SK-N-SH (cell line): ENCODE measurements around the gene MAD1L1. TPM values are rescaled to one million over a fixed set of nuclear protein-coding genes. Genes with fewer than 3 reads are reported as not detected.

Experiments
- CTCF ChIA-PET: fragments of 300-600, 350-600 bp; formaldehyde crosslinking; extraction: SDS; loops from one replicate; lab custom pipeline; 2021; lab: Yijun Ruan, JAX
- POLR2A ChIA-PET: fragments of 350-600 bp; sonication (Branson Sonifier 250); formaldehyde crosslinking; extraction: SDS; loops from one replicate; lab custom pipeline; 2020; ENCODE audit warnings: antibody characterized with exemption, inconsistent platforms; lab: Yijun Ruan, JAX
- DNase-seq: peaks from one replicate; pipeline ENCODE4 v3.0.0; 2012
- H2AFZ ChIP-seq: fragments of 200-600 bp; sonication (generic); 2 replicates; pipeline ENCODE4 v1.8.1; 2016; ENCODE audit warnings: antibody characterized with exemption, mild to moderate bottlenecking, low read depth
- H3F3A ChIP-seq: fragments of 200-600 bp; sonication (generic); replicated peaks from 2 replicates; pipeline ENCODE3; 2016; ENCODE audit warnings: antibody characterized with exemption, mild to moderate bottlenecking; ENCODE audit not compliant: insufficient read depth
- H3K27ac ChIP-seq, 2 experiments: fragments of 200-500 bp in 1 of 2; fragments of 200-600 bp in 1 of 2; sonication (Bioruptor generic) in 1 of 2; sonication (generic), shearing (Covaris generic) in 1 of 2; 2 replicates each; pipeline versions ENCODE4 v1.5.1 to v1.6.1; 2014 to 2016; ENCODE audit warnings: low read depth in 2 of 2, inconsistent platforms in 1 of 2, low read length in 1 of 2, mild to moderate bottlenecking in 1 of 2, mixed read lengths in 1 of 2
- H3K27me3 ChIP-seq: fragments of 200-600 bp; sonication (generic), shearing (Covaris generic); 2 replicates; pipeline ENCODE4 v1.6.1; 2016; ENCODE audit warnings: mixed run types; ENCODE audit not compliant: insufficient read depth
- H3K36me3 ChIP-seq, 2 experiments: fragments of 200-500 bp in 1 of 2; fragments of 200-600 bp in 1 of 2; sonication (Bioruptor generic) in 1 of 2; sonication (generic) in 1 of 2; replicated peaks in 1 of 2; 2 replicates each; pipeline versions ENCODE3 to v1.5.1; 2014 to 2016; ENCODE audit warnings: low read length in 1 of 2, mild to moderate bottlenecking in 1 of 2; ENCODE audit not compliant: insufficient read depth in 2 of 2, control insufficient read depth in 1 of 2
- H3K4me1 ChIP-seq, 2 experiments: fragments of 200-500 bp in 1 of 2; fragments of 200-600 bp in 1 of 2; sonication (Bioruptor generic) in 1 of 2; sonication (generic), shearing (Covaris generic) in 1 of 2; 2 replicates each; pipeline versions ENCODE4 v1.5.1 to v1.6.1; 2014 to 2016; ENCODE audit warnings: low read depth in 1 of 2, low read length in 1 of 2, mixed run types in 1 of 2; ENCODE audit not compliant: insufficient read depth in 2 of 2, control insufficient read depth in 1 of 2
- H3K4me2 ChIP-seq: fragments of 200-600 bp; sonication (generic), shearing (Covaris generic); 2 replicates; pipeline ENCODE4 v1.6.1; 2017; ENCODE audit warnings: mixed run types
- H3K4me3 ChIP-seq, 2 experiments: fragments of 200-500 bp in 1 of 2; fragments of 200-600 bp in 1 of 2; sonication (Bioruptor generic) in 1 of 2; sonication (generic), shearing (Covaris generic) in 1 of 2; 2 replicates each; pipeline versions ENCODE4 v1.5.1 to v1.8.1; 2014 to 2016; ENCODE audit warnings: low read depth in 2 of 2, inconsistent platforms in 1 of 2, low read length in 1 of 2, mild to moderate bottlenecking in 1 of 2, mixed read lengths in 1 of 2, moderate library complexity in 1 of 2
- H3K79me2 ChIP-seq: fragments of 200-600 bp; sonication (generic); 2 replicates; pipeline ENCODE4 v1.8.1; 2017; ENCODE audit warnings: mild to moderate bottlenecking; ENCODE audit not compliant: insufficient read depth
- H3K9ac ChIP-seq: fragments of 200-600 bp; sonication (generic); 2 replicates; pipeline ENCODE4 v1.6.1; 2017; ENCODE audit warnings: mixed run types
- H3K9me2 ChIP-seq: fragments of 200-600 bp; sonication (generic); 2 replicates; pipeline ENCODE4 v1.6.1; 2017; ENCODE audit warnings: mixed run types
- H3K9me3 ChIP-seq: fragments of 200-600 bp; sonication (generic); 2 replicates; pipeline ENCODE4 v1.6.1; 2017; ENCODE audit warnings: mixed run types, mild to moderate bottlenecking, moderate library complexity
- H4K20me1 ChIP-seq: fragments of 200-600 bp; sonication (generic); 2 replicates; pipeline ENCODE4 v1.6.1; 2017; ENCODE audit warnings: mild to moderate bottlenecking, mixed run types; ENCODE audit not compliant: insufficient read depth
- CHD2 ChIP-seq: fragments of 150-350 bp; IDR thresholded peaks from 2 replicates; pipeline ENCODE4 v1.6.1; 2018; ENCODE audit warnings: low read length; ENCODE audit not compliant: partially characterized antibody
- ELF1 ChIP-seq: IDR thresholded peaks from 2 replicates; pipeline ENCODE4 v1.4.0; 2012
- EP300 ChIP-seq, 2 experiments: IDR thresholded peaks; 2 replicates each; pipeline versions ENCODE4 v1.4.0 to v1.6.1; 2012; ENCODE audit warnings: borderline replicate concordance in 1 of 2, low read depth in 1 of 2, low read length in 1 of 2
- FOXJ3 ChIP-seq: sonication (generic); formaldehyde crosslinking; IDR thresholded peaks from 2 replicates; pipeline ENCODE4 v1.5.1; 2020; ENCODE audit warnings: mild to moderate bottlenecking, missing genetic modification reagents
- FOXM1 ChIP-seq: IDR thresholded peaks from 2 replicates; pipeline ENCODE4 v1.4.0; 2012; ENCODE audit warnings: low read depth, mild to moderate bottlenecking
- GABPA ChIP-seq: IDR thresholded peaks from 2 replicates; pipeline ENCODE4 v1.4.0; 2012; ENCODE audit warnings: low read depth, mild to moderate bottlenecking
- JUND ChIP-seq: IDR thresholded peaks from 2 replicates; pipeline ENCODE4 v1.4.0; 2012
- MXI1 ChIP-seq: IDR thresholded peaks from 2 replicates; pipeline ENCODE4 v1.6.1; 2012; ENCODE audit warnings: mild to moderate bottlenecking, low read depth, low read length, improper control_type of control experiment
- NFIC ChIP-seq: IDR thresholded peaks from 2 replicates; pipeline ENCODE4 v1.4.0; 2012; ENCODE audit warnings: borderline replicate concordance
- NRF1 ChIP-seq: IDR thresholded peaks from 2 replicates; pipeline ENCODE4 v1.6.1; 2012; ENCODE audit warnings: low read depth, mild to moderate bottlenecking, low read length
- POLR2AphosphoS5 ChIP-seq: IDR thresholded peaks from 2 replicates; pipeline ENCODE4 v1.6.1; 2012; ENCODE audit warnings: low read depth, low read length
- RAD21 ChIP-seq: IDR thresholded peaks from 2 replicates; pipeline ENCODE4 v1.6.1; 2012; ENCODE audit warnings: mild to moderate bottlenecking, low read length
- SMC3 ChIP-seq: IDR thresholded peaks from 2 replicates; pipeline ENCODE4 v1.6.1; 2012; ENCODE audit warnings: low read depth, low read length, improper control_type of control experiment
- TAF1 ChIP-seq: IDR thresholded peaks from 2 replicates; pipeline ENCODE4 v1.6.1; 2012; ENCODE audit warnings: low read depth, mild to moderate bottlenecking, low read length, moderate library complexity, borderline replicate concordance
- YY1 ChIP-seq: IDR thresholded peaks from 2 replicates; pipeline ENCODE4 v1.4.0; 2012; ENCODE audit warnings: low read depth, mild to moderate bottlenecking
- WGBS: methylation state at CpG from one replicate; pipeline ENCODE4 v1.1.6; 2017; ENCODE audit warnings: low lambda C conversion rate; 5-methylcytosine and 5-hydroxymethylcytosine counted together
- polyA plus RNA-seq, 3 experiments: library from polyadenylated mRNA; depleted of rRNA; stranded (reverse); fragments of >200 nt; gene quantifications; 2 replicates each; pipeline ENCODE4 v1.2.3, GENCODE V29; 2012
- TF ChIP-seq, protein P1 (sequence below): IDR thresholded peaks from 2 replicates; pipeline ENCODE4 v1.6.1; 2012; ENCODE audit warnings: mild to moderate bottlenecking, low read depth, low read length, moderate library complexity
- TF ChIP-seq, protein P2 (sequence below): fragments of 150-350 bp; IDR thresholded peaks from 2 replicates; pipeline ENCODE4 v1.6.1; 2017; ENCODE audit warnings: antibody characterized with exemption, low read length, low read depth, borderline replicate concordance
- TF ChIP-seq, protein P3 (sequence below): IDR thresholded peaks from 2 replicates; pipeline ENCODE4; 2012
- TF ChIP-seq, protein P4 (sequence below): IDR thresholded peaks from 2 replicates; pipeline ENCODE4 v1.4.0; 2012; ENCODE audit warnings: low read depth, borderline replicate concordance

Gene MAD1L1
- polyA plus RNA-seq, 1 of the 3 experiments (the other 2 are of a cell fraction): 46.2 TPM

DNA sequence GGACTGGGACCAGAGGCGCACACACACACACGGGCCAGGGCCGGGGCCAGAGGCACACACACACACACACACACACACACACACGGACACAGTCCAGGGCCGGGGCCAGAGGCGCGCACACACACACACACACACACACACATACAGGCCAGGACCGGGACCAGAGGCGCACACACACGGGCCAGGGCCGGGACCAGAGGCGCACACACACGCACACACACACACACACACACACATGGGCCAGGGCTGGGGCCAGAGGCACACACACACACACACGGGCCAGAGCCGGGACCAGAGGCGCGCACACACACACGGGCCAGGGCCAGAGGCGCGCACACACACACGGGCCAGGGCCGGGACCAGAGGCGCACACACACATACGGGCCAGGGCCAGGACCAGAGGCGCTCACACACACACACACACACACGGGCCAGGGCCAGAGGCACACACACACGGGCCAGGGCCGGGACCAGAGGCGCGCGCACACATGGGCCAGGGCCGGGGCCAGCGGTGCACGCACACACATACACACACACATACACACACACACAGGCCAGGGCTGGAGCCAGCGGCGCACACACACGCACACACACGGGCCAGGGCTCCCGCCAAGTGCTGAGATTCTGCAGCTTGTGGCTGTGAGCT, 293.8 kb downstream of the MAD1L1 start:
- no peaks in the 10 kb centered on the region for H3K36me3 ChIP-seq
- no peak overlapping the region for H3K9ac ChIP-seq
- no peak overlapping the region for H3K4me2 ChIP-seq
- POLR2A ChIA-PET: no interaction called here
- TF ChIP-seq NRF1 (no peak), RAD21 (no peak), ELF1 (no peak), EP300 (IDR thresholded peaks at IDR 0.05; ENCODE audit: borderline replicate concordance in 1 of 2, low read depth in 1 of 2, low read length in 1 of 2) (no peak), TAF1 (no peak), NFIC (no peak), POLR2AphosphoS5 (no peak), MXI1 (no peak), CHD2 (no peak)
- TF ChIP-seq, protein P1, sequence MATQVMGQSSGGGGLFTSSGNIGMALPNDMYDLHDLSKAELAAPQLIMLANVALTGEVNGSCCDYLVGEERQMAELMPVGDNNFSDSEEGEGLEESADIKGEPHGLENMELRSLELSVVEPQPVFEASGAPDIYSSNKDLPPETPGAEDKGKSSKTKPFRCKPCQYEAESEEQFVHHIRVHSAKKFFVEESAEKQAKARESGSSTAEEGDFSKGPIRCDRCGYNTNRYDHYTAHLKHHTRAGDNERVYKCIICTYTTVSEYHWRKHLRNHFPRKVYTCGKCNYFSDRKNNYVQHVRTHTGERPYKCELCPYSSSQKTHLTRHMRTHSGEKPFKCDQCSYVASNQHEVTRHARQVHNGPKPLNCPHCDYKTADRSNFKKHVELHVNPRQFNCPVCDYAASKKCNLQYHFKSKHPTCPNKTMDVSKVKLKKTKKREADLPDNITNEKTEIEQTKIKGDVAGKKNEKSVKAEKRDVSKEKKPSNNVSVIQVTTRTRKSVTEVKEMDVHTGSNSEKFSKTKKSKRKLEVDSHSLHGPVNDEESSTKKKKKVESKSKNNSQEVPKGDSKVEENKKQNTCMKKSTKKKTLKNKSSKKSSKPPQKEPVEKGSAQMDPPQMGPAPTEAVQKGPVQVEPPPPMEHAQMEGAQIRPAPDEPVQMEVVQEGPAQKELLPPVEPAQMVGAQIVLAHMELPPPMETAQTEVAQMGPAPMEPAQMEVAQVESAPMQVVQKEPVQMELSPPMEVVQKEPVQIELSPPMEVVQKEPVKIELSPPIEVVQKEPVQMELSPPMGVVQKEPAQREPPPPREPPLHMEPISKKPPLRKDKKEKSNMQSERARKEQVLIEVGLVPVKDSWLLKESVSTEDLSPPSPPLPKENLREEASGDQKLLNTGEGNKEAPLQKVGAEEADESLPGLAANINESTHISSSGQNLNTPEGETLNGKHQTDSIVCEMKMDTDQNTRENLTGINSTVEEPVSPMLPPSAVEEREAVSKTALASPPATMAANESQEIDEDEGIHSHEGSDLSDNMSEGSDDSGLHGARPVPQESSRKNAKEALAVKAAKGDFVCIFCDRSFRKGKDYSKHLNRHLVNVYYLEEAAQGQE: no peak
- TF ChIP-seq, protein P2, sequence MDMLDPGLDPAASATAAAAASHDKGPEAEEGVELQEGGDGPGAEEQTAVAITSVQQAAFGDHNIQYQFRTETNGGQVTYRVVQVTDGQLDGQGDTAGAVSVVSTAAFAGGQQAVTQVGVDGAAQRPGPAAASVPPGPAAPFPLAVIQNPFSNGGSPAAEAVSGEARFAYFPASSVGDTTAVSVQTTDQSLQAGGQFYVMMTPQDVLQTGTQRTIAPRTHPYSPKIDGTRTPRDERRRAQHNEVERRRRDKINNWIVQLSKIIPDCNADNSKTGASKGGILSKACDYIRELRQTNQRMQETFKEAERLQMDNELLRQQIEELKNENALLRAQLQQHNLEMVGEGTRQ: no peak
- no peaks in the 10 kb centered on the region for H3K9me3 ChIP-seq
- CTCF ChIA-PET: no interaction called here
- H3F3A ChIP-seq: no peaks in the 10 kb centered on the region
- WGBS: 94% methylated on average over 25 of the region's 39 CpGs
- H3K4me3 ChIP-seq: no peak overlapping the region
- peaks cover 0 to 10% of the 10 kb centered on the region in 2 experiments; a peak in 1 of 4 replicates for H3K4me1 ChIP-seq
- no peak for DNase-seq
- no peaks in the 10 kb centered on the region; the same call in 1 of the 2 replicates for H4K20me1 ChIP-seq
- H3K27ac ChIP-seq: no peak overlapping the region; a peak in 1 of 4 replicates
- no peak overlapping the region for H2AFZ ChIP-seq
- no peaks in the 10 kb centered on the region for H3K27me3 ChIP-seq
- H3K9me2 ChIP-seq: no peaks in the 10 kb centered on the region
- no peaks in the 10 kb centered on the region for H3K79me2 ChIP-seq

DNA sequence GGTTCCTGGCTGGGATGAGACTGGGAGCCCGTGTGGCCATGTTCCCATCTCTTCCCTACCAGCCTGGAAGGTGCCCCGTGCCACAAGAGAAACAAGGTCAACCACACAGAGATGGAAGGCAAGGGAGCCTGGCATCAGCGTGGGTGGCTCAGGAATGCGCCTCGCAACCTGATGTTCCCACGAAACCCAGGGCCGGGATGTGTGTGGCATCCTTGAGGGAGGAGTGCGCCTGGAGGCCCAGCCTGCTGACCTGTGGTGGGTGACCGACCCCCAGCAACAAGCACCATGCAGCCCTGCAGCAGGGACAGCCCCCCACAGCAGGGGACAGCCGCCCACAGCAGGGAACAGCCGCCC, 295.5 kb downstream of the MAD1L1 start:
- no peak overlapping the region for H3K4me3 ChIP-seq
- no peak for DNase-seq
- H3K4me2 ChIP-seq: no peak overlapping the region
- H4K20me1 ChIP-seq: no peaks in the 10 kb centered on the region
- no peaks in the 10 kb centered on the region for H3K9me3 ChIP-seq
- POLR2A ChIA-PET: no interaction called here
- H3K79me2 ChIP-seq: no peaks in the 10 kb centered on the region
- TF ChIP-seq, protein P3, sequence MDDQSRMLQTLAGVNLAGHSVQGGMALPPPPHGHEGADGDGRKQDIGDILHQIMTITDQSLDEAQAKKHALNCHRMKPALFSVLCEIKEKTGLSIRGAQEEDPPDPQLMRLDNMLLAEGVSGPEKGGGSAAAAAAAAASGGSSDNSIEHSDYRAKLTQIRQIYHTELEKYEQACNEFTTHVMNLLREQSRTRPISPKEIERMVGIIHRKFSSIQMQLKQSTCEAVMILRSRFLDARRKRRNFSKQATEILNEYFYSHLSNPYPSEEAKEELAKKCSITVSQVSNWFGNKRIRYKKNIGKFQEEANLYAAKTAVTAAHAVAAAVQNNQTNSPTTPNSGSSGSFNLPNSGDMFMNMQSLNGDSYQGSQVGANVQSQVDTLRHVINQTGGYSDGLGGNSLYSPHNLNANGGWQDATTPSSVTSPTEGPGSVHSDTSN: no peak
- TF ChIP-seq YY1 (no peak), POLR2AphosphoS5 (no peak), RAD21 (no peak), GABPA (no peak), FOXJ3 (no peak), JUND (no peak), MXI1 (no peak), SMC3 (no peak), CHD2 (no peak), FOXM1 (no peak), NRF1 (no peak)
- TF ChIP-seq, protein P4, sequence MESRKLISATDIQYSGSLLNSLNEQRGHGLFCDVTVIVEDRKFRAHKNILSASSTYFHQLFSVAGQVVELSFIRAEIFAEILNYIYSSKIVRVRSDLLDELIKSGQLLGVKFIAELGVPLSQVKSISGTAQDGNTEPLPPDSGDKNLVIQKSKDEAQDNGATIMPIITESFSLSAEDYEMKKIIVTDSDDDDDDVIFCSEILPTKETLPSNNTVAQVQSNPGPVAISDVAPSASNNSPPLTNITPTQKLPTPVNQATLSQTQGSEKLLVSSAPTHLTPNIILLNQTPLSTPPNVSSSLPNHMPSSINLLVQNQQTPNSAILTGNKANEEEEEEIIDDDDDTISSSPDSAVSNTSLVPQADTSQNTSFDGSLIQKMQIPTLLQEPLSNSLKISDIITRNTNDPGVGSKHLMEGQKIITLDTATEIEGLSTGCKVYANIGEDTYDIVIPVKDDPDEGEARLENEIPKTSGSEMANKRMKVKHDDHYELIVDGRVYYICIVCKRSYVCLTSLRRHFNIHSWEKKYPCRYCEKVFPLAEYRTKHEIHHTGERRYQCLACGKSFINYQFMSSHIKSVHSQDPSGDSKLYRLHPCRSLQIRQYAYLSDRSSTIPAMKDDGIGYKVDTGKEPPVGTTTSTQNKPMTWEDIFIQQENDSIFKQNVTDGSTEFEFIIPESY: no peak
- TF ChIP-seq, all 33 proteins: peak for 0
- no peaks in the 10 kb centered on the region for H3F3A ChIP-seq
- H3K9ac ChIP-seq: no peak overlapping the region
- WGBS: 94% methylated on average over 7 of the region's 11 CpGs
- H2AFZ ChIP-seq: no peak overlapping the region
- peaks cover 0 to 18% of the 10 kb centered on the region in 2 experiments; a peak in 1 of 4 replicates for H3K4me1 ChIP-seq
- CTCF ChIA-PET: no interaction called here
- H3K27ac ChIP-seq: no peak overlapping the region
- H3K36me3 ChIP-seq: no peaks in the 10 kb centered on the region
- no peaks in the 10 kb centered on the region for H3K9me2 ChIP-seq
- H3K27me3 ChIP-seq: no peaks in the 10 kb centered on the region
